ENCODE data around the gene DENND4B. TPM values are rescaled to one million over a fixed set of nuclear protein-coding genes. Genes with fewer than 3 reads are reported as not detected.
"Not testable (repeated sequence)": the region's sequence is repeated elsewhere in the genome, so short reads cannot be mapped to it uniquely, and the experiment has no call there.

Gene DENND4B
- total RNA-seq, 6 experiments from 2014 or later: 13.0 to 27.5 (median 20.2) TPM

- intact Hi-C loops (cut with DNase I): loop anchor here (5.0 to 10.0 kb wide), 2 partner anchors 189 to 311 kb away; partner anchors contain the start of genes ILF2 (in 1 of the 2) and NPR1 (in 1 of the 2)
- DNase-seq: peak; percentile 91 to 93 (median 92)
- peak; percentile 83 to 94 (median 86) for ATAC-seq
- TF ChIP-seq, protein P1, sequence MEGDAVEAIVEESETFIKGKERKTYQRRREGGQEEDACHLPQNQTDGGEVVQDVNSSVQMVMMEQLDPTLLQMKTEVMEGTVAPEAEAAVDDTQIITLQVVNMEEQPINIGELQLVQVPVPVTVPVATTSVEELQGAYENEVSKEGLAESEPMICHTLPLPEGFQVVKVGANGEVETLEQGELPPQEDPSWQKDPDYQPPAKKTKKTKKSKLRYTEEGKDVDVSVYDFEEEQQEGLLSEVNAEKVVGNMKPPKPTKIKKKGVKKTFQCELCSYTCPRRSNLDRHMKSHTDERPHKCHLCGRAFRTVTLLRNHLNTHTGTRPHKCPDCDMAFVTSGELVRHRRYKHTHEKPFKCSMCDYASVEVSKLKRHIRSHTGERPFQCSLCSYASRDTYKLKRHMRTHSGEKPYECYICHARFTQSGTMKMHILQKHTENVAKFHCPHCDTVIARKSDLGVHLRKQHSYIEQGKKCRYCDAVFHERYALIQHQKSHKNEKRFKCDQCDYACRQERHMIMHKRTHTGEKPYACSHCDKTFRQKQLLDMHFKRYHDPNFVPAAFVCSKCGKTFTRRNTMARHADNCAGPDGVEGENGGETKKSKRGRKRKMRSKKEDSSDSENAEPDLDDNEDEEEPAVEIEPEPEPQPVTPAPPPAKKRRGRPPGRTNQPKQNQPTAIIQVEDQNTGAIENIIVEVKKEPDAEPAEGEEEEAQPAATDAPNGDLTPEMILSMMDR (IDR thresholded peaks at IDR 0.05): no peak
- TF ChIP-seq POLR2A (IDR thresholded peaks at IDR 0.05): peak; percentile 30
- no peaks in the 10 kb centered on the region for H3K9me3 ChIP-seq
- H3K4me3 ChIP-seq: peak within 1 kb of the TSS; percentile 52 to 76 (median 70)
- peaks cover 0 to 12% (median 0%) of the 10 kb centered on the region in 4 donors for H3K36me3 ChIP-seq
- H3K4me1 ChIP-seq: peaks cover 0 to 16% (median 5%) of the 10 kb centered on the region in 4 donors
- no peaks in the 10 kb centered on the region for H3K27me3 ChIP-seq
- 3% methylated on average over 12 of the region's 32 CpGs for WGBS (ENCODE audit: insufficient coverage, low coverage, low lambda C conversion rate, missing lambda C conversion rate)
- peak within 1 kb of the TSS; percentile 58 to 83 (median 75) for H3K27ac ChIP-seq
These were observed 39.6 kb upstream of the DENND4B start, which contains the start of gene RAB13 for GRCh38 chr1:153985941-153986761. RAB13 (minus strand) TSS chr1:153986339; CDS start chr1:153986236, 103 bp downstream.

GRCh38 chr1:153985341-153985912 lies 38.9 kb upstream of the DENND4B start:
- no peaks in the 10 kb centered on the region for H3K27me3 ChIP-seq
- H3K4me1 ChIP-seq: peaks cover 0 to 16% (median 5%) of the 10 kb centered on the region in 4 donors
- TF ChIP-seq, protein P1 (IDR thresholded peaks at IDR 0.05): no peak
- no peak for TF ChIP-seq POLR2A (IDR thresholded peaks at IDR 0.05)
- H3K27ac ChIP-seq: peak overlapping the region; percentile 58 to 83 (median 75)
- peaks cover 0 to 12% (median 0%) of the 10 kb centered on the region in 4 donors for H3K36me3 ChIP-seq
- DNase-seq (no peak), ATAC-seq (peak in 2 of 4 donors; percentile 0 to 4)
- no peaks in the 10 kb centered on the region for H3K9me3 ChIP-seq
- 8% methylated on average over 7 of the region's 7 CpGs for WGBS (ENCODE audit: insufficient coverage, low coverage, low lambda C conversion rate, missing lambda C conversion rate)
- H3K4me3 ChIP-seq: peak overlapping the region; percentile 52 to 76 (median 70)
- intact Hi-C loops (cut with DNase I): loop anchor here (5.0 to 10.0 kb wide), 2 partner anchors 188 to 311 kb away; partner anchors contain the start of genes ILF2 (in 1 of the 2) and NPR1 (in 1 of the 2)

- intact Hi-C loops (cut with DNase I): loop anchor here in 1 of 2 donors (10.0 kb wide), 1 partner anchor 310 kb away; the partner anchor contains the start of genes ILF2 and NPR1
- Histone ChIP-seq H3K4me3 (peak overlapping the region in 1 of 3 donors; percentile 76), H3K4me1 (peaks cover 0 to 14% (median 5%) of the 10 kb centered on the region in 4 donors), H3K36me3 (peaks cover 0 to 12% (median 0%) of the 10 kb centered on the region in 4 donors), H3K27ac (no peak overlapping the region), H3K9me3 (no peaks in the 10 kb centered on the region), H3K27me3 (no peaks in the 10 kb centered on the region)
- no peak for ATAC-seq
- TF ChIP-seq POLR2A (IDR thresholded peaks at IDR 0.05): no peak
- TF ChIP-seq, protein P1 (IDR thresholded peaks at IDR 0.05): no peak
- no peak for DNase-seq
- WGBS (ENCODE audit: insufficient coverage, low coverage, low lambda C conversion rate, missing lambda C conversion rate): 41% methylated on average over 6 of the region's 6 CpGs
These were observed 37.8 kb upstream of the DENND4B start for GRCh38 chr1:153984123-153984894.

DNA sequence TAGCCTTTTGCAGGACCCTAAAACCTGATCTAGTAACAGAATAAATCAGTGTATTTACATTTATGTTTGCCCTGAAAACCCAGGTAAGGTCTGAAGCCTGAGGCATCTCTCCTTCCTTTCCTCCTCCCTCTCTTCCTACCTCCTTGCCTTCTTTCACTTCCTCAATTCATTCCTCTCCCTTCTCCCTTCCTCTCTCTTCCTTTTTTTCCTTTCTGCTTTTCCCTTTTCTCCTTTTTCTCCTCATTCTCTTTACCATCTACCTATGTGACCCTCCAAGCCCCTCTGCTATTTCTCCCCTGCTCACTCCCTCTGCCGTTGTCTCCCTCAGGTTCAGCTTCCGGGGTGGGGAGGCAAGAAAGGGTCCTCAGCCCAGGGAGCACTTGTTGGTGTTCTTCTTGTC lies 35.2 kb upstream of the DENND4B start:
- H3K9me3 ChIP-seq, H3K4me3 ChIP-seq, H3K27ac ChIP-seq, H3K27me3 ChIP-seq, ATAC-seq, DNase-seq: not testable (repeated sequence)
- intact Hi-C loops (cut with DNase I): loop anchor here in 1 of 2 donors (10.0 kb wide), 1 partner anchor 307 kb away; the partner anchor contains the start of genes ILF2 and NPR1
- WGBS (ENCODE audit: insufficient coverage, low coverage, low lambda C conversion rate, missing lambda C conversion rate): 100% methylated on average over 2 of the region's 2 CpGs
- H3K36me3 ChIP-seq: peaks cover 0 to 12% (median 0%) of the 10 kb centered on the region in 4 donors
- peaks cover 0 to 27% (median 9%) of the 10 kb centered on the region in 4 donors for H3K4me1 ChIP-seq

GRCh38 chr1:153979091-153979490 lies 32.6 kb upstream of the DENND4B start:
- H3K27me3 ChIP-seq; H3K4me3 ChIP-seq; H3K9me3 ChIP-seq; ATAC-seq; intact Hi-C loops (cut with DNase I); DNase-seq: not testable (repeated sequence)
- peak overlapping the region in 1 of 3 donors; percentile 95 for H3K27ac ChIP-seq
- peaks cover 0 to 31% (median 9%) of the 10 kb centered on the region in 4 donors for H3K36me3 ChIP-seq
- peaks cover 0 to 23% (median 8%) of the 10 kb centered on the region in 4 donors for H3K4me1 ChIP-seq
- WGBS (ENCODE audit: insufficient coverage, low coverage, low lambda C conversion rate, missing lambda C conversion rate): 81% methylated on average over 10 of the region's 12 CpGs

All from right lobe of liver (tissue), 6 donors.